Measurements from ENCODE around the gene PASK. TPM values are rescaled to one million over a fixed set of nuclear protein-coding genes. Genes with fewer than 3 reads are reported as not detected.

The PASK gene
- total RNA-seq, 3 donors from 2014 or later: 6.8 to 25.5 (median 20.6) TPM

DNA sequence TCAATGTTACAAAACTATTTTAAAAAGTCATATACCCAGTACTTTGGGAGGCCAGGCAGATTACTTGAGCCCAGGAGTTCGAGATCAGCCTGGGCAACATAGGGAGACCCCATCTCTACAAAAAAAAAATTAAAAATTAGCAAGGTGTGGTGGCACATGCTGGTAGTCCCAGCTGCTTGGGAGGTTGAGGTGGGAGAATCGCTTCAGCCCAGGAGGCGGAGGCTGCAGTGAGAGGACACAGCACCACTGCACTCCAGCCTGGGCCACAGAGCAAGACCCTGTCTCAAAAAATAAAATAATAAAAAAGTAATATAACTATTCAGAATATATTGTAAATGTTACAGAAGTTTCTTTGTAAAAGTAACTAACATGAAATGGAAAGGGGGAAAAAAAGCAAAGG, 1.9 kb downstream of the PASK start:
- DNase-seq (no peak), ATAC-seq (no peak)
- Histone ChIP-seq H3K4me3 (no peak overlapping the region), H3K36me3 (ENCODE audit: low read depth) (no peaks in the 10 kb centered on the region), H3K9me3 (no peaks in the 10 kb centered on the region), H3K4me1 (ENCODE audit: low read depth) (peaks cover 12% of the 10 kb centered on the region)
- intact Hi-C loops (cut with DNase I, micrococcal nuclease): no loop called here
- TF ChIP-seq, protein P1, sequence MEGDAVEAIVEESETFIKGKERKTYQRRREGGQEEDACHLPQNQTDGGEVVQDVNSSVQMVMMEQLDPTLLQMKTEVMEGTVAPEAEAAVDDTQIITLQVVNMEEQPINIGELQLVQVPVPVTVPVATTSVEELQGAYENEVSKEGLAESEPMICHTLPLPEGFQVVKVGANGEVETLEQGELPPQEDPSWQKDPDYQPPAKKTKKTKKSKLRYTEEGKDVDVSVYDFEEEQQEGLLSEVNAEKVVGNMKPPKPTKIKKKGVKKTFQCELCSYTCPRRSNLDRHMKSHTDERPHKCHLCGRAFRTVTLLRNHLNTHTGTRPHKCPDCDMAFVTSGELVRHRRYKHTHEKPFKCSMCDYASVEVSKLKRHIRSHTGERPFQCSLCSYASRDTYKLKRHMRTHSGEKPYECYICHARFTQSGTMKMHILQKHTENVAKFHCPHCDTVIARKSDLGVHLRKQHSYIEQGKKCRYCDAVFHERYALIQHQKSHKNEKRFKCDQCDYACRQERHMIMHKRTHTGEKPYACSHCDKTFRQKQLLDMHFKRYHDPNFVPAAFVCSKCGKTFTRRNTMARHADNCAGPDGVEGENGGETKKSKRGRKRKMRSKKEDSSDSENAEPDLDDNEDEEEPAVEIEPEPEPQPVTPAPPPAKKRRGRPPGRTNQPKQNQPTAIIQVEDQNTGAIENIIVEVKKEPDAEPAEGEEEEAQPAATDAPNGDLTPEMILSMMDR (IDR thresholded peaks at IDR 0.05): no peak

DNA sequence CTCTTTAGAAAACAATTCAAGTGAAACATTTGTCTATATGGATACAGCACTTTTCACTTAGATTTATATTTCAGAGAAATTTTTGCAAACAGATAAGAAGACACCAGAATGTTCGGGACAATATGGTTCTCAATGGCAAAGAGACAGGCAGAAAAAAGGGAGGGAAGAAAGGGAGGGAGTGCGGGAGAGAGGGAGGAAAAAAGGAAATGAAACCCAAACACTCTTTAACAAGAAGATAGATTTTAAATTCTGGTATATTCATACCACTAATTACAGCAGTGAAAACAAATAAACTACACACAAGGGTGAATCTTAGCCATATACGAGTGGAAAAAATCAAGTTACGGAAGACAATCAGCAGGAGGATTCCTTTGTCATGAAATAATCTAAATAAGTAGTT, 3.0 kb downstream of the PASK start:
- H3K9me3 ChIP-seq: no peaks in the 10 kb centered on the region
- DNase-seq: no peak
- H3K4me1 ChIP-seq (ENCODE audit: low read depth): peaks cover 10% of the 10 kb centered on the region
- intact Hi-C loops (cut with DNase I, micrococcal nuclease): no loop called here
- H3K36me3 ChIP-seq (ENCODE audit: low read depth): no peaks in the 10 kb centered on the region
- H3K4me3 ChIP-seq: no peak overlapping the region
- TF ChIP-seq, protein P1 (IDR thresholded peaks at IDR 0.05): no peak
- no peak for ATAC-seq

DNA sequence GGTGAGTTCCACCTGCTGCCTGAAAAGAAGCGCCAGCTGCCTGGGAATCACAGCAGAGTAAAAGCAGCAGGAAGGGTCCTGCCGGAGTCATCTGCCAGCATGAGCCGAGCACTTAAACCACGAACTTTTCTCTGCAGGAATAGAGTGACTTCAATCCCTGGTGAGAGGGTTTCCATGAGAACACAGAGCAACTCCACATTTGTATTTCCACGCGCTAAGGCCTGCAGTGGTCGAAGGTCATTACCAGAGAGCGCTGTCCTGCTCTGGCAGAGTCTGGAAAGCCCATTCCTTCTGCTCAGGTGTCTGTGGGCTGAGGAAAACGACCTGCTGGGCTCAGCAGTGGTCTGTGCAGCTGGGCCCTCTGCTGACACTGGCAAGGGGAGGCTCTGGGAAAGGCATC, 6.7 kb downstream of the PASK start:
- Histone ChIP-seq H3K36me3 (ENCODE audit: low read depth) (no peaks in the 10 kb centered on the region), H3K4me3 (no peak overlapping the region), H3K9me3 (no peaks in the 10 kb centered on the region), H3K4me1 (ENCODE audit: low read depth) (no peaks in the 10 kb centered on the region)
- TF ChIP-seq, protein P1 (IDR thresholded peaks at IDR 0.05): no peak
- intact Hi-C loops (cut with DNase I, micrococcal nuclease): no loop called here
- ATAC-seq: no peak
- no peak for DNase-seq

DNA sequence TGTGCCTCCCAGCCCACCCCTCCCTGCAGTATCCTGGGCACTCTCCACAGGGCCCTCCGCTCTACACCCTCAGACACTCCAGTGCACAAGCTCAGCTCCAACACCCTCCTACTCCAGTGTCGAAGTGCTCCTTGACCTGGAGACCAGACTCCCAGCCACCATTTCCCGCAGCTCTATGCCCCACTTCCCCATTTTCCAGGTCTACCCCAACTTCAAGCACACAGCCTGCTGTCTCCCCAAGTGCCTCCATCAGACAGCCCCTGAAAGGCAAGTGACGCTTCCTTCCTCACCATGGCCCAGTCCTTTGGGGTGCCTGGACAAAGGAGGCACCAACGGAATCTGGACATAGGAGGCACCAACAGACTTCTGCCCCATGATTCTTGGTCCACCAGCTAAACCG, 7.2 kb downstream of the PASK start:
- Histone ChIP-seq H3K9me3 (no peaks in the 10 kb centered on the region), H3K4me1 (ENCODE audit: low read depth) (no peaks in the 10 kb centered on the region), H3K36me3 (ENCODE audit: low read depth) (no peaks in the 10 kb centered on the region), H3K4me3 (no peak overlapping the region)
- DNase-seq: no peak
- no peak for ATAC-seq
- intact Hi-C loops (cut with DNase I, micrococcal nuclease): no loop called here
- TF ChIP-seq, protein P1 (IDR thresholded peaks at IDR 0.05): no peak

DNA sequence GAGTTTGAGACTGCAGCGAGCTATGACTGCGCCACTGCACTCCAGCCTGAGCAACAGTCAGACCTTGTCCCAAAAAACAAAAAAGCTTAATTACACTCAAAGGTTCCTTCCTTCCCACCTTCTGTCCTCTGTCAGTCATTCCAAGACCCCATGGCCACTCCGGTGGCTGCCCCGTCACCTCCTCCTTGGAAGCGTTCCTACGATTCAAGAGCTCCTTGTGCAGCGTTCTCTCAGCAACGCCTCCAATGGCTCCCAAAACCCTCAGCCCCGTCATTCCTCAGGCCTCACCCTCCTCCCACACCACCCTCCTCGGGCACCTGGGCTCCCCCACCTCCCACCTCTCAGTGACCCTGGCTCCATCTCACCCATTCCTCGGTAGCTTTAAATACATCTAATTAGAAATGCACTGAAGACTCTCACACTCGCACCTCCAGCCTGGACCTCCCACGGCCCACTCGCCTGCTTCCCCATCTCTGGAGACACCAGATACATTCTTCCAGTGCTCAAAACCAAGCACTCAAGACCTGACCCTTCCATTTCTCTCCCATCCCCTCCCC, 8.0 kb downstream of the PASK start:
- H3K4me1 ChIP-seq (ENCODE audit: low read depth): no peaks in the 10 kb centered on the region
- H3K9me3 ChIP-seq: no peaks in the 10 kb centered on the region
- TF ChIP-seq, protein P1 (IDR thresholded peaks at IDR 0.05): no peak
- intact Hi-C loops (cut with DNase I, micrococcal nuclease): no loop called here
- DNase-seq (no peak), ATAC-seq (no peak)
- H3K4me3 ChIP-seq: no peak overlapping the region
- H3K36me3 ChIP-seq (ENCODE audit: low read depth): no peaks in the 10 kb centered on the region

DNA sequence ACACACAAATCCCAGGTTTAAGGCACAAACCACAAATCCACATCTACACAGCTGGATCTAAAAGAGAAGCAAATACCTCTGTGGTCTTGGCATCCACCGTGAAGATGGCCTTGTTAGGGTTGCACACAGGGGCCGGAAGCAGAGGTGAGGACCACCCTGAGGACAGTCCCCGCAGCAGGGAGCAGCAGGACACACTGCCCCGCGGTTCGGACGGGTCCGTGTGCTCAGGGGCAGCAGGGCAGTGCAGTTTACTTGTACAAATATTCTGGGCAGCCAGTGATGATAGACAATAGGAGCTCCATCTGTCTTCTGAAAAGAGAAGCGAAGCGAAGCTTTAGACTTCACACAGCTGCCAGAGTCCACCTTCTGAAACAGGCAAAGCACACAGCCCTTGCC, 8.8 kb downstream of the PASK start:
- ATAC-seq (no peak), DNase-seq (no peak)
- Histone ChIP-seq H3K4me1 (ENCODE audit: low read depth) (peaks cover 5% of the 10 kb centered on the region), H3K36me3 (ENCODE audit: low read depth) (no peaks in the 10 kb centered on the region), H3K9me3 (no peaks in the 10 kb centered on the region), H3K4me3 (no peak overlapping the region)
- intact Hi-C loops (cut with DNase I, micrococcal nuclease): no loop called here
- TF ChIP-seq, protein P1 (IDR thresholded peaks at IDR 0.05): no peak
